Measurements from ENCODE around the gene XPO4. TPM values are rescaled to one million over a fixed set of nuclear protein-coding genes. Genes with fewer than 3 reads are reported as not detected.
"Not testable (repeated sequence)": the region's sequence is repeated elsewhere in the genome, so short reads cannot be mapped to it uniquely, and the experiment has no call there.

The XPO4 gene
- total RNA-seq, 4 donors from 2014 or later: 8.9 to 16.1 (median 13.8) TPM

DNA sequence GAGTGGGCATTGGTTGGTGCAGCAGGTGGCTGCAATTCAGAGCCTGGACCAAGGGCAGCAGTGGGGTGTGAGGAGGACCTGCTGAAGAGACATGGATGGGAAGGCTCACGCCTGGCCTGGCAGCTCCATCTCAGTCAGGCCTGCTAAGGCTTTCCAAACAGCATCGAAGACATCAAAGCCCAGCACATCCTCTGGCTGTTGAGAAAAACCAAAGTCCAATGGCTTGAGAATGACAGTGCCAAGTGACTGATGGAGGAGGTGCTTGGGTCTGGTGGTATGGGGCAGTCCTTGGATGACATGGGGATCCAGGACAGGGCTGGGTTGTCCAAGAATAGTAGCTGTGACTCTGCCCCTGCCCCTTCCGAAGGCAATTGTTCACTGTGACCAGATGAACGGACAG is 19.0 kb upstream of the XPO4 start:
- DNase-seq (ENCODE audit: low spot score in 2 of 2): peak in 1 of 2 donors; percentile 75
- no peak overlapping the region for H3K4me3 ChIP-seq (ENCODE audit: low read depth, poor library complexity, severe bottlenecking)
- intact Hi-C loops (cut with DNase I; ENCODE audit: low total_unique reads): loop anchor here (10.0 kb wide), 1 partner anchor 427 kb away; no protein-coding TSS in a partner anchor
- 87 to 95% methylated on average over 4 of the region's 4 CpGs for WGBS, 2 donors
- TF ChIP-seq POLR2A (IDR thresholded peaks at IDR 0.05) (no peak), CTCF (IDR thresholded peaks at IDR 0.05) (no peak)

DNA sequence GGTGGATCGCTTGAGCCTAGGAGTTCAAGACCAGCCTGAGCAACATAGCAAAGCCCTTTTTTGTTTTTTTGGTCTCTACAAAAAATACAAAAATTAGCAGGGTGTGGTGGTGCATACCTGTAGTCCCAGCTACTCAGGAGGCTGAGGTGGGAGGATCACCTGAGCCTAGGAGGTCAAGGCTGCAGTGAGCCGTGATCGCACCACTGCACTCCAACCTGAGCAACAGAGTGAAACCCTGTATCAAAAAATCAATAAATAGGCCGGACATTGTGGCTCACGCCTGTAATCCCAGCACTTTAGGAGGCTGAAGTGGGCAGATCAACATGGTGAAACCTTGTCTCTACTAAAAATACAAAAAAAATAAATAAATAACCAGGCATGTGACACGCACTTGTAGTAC is 13.1 kb upstream of the XPO4 start:
- WGBS, 2 donors: 94% methylated on average over 6 of the region's 6 CpGs
- DNase-seq (ENCODE audit: low spot score in 2 of 2): peak in 1 of 2 donors; percentile 39
- intact Hi-C loops (cut with DNase I; ENCODE audit: low total_unique reads); H3K4me3 ChIP-seq (ENCODE audit: low read depth, poor library complexity, severe bottlenecking): not testable (repeated sequence)

GRCh38 chr13:20911037-20911436 is 8.5 kb upstream of the XPO4 start:
- no peak overlapping the region for H3K4me3 ChIP-seq (ENCODE audit: low read depth, poor library complexity, severe bottlenecking)
- WGBS, 2 donors: 88% methylated on average over 6 of the region's 6 CpGs
- intact Hi-C loops (cut with DNase I; ENCODE audit: low total_unique reads): no loop called here
- peak in 1 of 2 donors; percentile 42 for DNase-seq (ENCODE audit: low spot score in 2 of 2)
- TF ChIP-seq POLR2A (IDR thresholded peaks at IDR 0.05) (no peak), CTCF (IDR thresholded peaks at IDR 0.05) (no peak)

DNA sequence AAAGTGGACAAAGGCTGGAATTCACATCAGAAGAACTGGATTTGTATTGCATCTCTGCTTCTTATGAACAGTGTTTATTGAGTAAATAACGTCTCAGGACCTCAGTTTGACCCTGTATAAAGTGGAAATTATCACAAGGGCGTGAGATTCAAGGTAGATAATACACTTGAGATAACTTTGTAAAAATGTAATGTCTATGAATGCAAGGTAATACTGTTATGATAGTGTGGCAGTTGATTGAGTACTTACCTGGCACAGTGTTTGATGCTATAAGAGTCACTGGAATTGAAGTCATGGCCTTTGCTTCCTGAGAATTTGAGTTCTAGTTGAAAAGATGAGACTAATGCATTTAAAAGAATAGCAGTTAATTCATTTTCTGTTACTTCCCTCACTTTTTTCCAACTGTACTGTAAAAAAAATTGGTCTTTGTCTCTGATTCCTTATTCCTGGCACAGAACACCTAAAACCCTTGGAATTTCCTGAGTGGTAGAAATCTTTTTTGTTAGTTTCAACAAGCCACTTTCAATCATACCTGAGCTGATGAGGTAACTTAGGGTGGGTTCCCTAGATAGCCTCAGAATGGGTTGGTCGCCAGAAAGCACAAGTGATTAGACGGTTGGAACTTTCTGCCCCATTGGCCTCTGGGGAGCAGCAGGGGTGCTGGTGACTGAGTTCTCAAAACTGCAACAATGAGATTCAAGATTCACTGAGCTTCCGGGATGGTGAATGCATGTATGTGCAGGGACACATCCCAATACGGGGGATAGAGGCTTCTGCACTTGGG is 6.4 kb upstream of the XPO4 start:
- intact Hi-C loops (cut with DNase I; ENCODE audit: low total_unique reads): no loop called here
- no peak overlapping the region for H3K4me3 ChIP-seq (ENCODE audit: low read depth, poor library complexity, severe bottlenecking)
- peak in 1 of 2 donors; percentile 29 for DNase-seq (ENCODE audit: low spot score in 2 of 2)
- no peak for TF ChIP-seq POLR2A (IDR thresholded peaks at IDR 0.05)
- TF ChIP-seq CTCF (IDR thresholded peaks at IDR 0.05): no peak
- 73 to 77% methylated on average over 6 of the region's 6 CpGs for WGBS, 2 donors

- no peak for TF ChIP-seq POLR2A (IDR thresholded peaks at IDR 0.05)
- no peak for TF ChIP-seq CTCF (IDR thresholded peaks at IDR 0.05)
- no peak overlapping the region for H3K4me3 ChIP-seq (ENCODE audit: low read depth, poor library complexity, severe bottlenecking)
- intact Hi-C loops (cut with DNase I; ENCODE audit: low total_unique reads): no loop called here
- DNase-seq (ENCODE audit: low spot score in 2 of 2): no peak
Observed at GRCh38 chr13:20904908-20905307, 2.4 kb upstream of the XPO4 start.

- WGBS, 2 donors: 17 to 21% methylated on average over 14 of the region's 14 CpGs
- no peak for DNase-seq (ENCODE audit: low spot score in 2 of 2)
- H3K4me3 ChIP-seq (ENCODE audit: low read depth, poor library complexity, severe bottlenecking): peak overlapping the region; percentile 65
- intact Hi-C loops (cut with DNase I; ENCODE audit: low total_unique reads): no loop called here
- no peak for TF ChIP-seq CTCF (IDR thresholded peaks at IDR 0.05)
- no peak for TF ChIP-seq POLR2A (IDR thresholded peaks at IDR 0.05)
Observed at GRCh38 chr13:20903164-20903475, 574 bp upstream of the XPO4 start.
